Superior temporal gyrus (tissue), 1 donor: ENCODE results near the gene TMEM86A.
"Not testable (repeated sequence)": the region's sequence is repeated elsewhere in the genome, so short reads cannot be mapped to it uniquely, and the experiment has no call there.

Source experiments
- DNase-seq: peaks from one replicate; pipeline ENCODE4 v3.0.0-alpha.2; 2016; ENCODE audit errors: extremely low spot score

TMEM86A gene, protein sequence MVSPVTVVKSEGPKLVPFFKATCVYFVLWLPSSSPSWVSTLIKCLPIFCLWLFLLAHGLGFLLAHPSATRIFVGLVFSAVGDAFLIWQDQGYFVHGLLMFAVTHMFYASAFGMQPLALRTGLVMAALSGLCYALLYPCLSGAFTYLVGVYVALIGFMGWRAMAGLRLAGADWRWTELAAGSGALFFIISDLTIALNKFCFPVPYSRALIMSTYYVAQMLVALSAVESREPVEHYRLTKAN

DNA sequence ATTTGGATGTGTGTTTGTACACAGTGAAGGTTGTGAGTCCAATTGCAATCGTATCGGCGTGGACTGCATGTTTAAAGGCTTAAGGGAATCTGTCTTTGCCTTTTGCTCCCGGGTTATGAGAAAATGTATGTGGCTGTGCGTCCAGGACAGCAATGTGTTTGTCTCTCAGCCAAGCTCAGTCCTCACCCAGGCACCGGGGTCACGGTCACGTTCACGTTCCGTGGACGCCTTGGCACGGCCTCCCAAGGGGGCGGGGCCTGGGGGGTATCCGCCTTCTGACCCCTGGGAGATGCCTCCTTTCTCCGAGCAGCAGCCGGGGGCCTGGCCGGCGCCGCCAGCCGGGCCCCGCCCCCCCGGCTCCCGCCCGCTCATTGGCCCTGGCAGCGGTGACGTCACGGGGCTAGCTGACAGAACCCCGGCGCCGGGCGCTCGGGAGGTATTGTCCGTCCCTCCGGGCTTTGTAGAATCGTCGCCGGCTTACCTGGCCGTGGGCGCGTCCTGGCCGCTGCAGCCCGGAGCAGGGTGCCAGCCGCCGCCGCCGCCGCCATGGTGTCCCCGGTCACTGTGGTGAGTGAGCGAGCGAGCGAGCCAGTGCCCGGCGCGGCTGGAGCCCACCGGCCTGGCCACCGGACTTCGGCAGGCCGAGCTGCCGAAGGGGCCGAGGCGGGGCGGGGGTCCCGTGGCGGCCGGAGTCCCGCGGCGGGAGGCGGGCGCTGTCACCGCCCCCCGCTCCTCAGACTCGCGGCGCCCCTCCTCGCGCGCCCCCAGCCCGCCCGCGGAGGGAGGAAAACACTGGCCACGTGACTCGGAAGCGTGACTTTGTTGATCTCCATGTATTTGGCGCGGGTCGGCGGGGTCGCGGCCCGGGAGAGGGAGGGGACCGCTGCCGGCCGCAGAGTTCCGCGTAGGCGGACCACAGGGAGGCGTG is at the start of gene TMEM86A:
TSS of gene TMEM86A (plus strand) at position 439 of the 928 bp plus-strand sequence. CDS start at position 547, 108 bp downstream.
- DNase-seq = peak; percentile 84

DNA sequence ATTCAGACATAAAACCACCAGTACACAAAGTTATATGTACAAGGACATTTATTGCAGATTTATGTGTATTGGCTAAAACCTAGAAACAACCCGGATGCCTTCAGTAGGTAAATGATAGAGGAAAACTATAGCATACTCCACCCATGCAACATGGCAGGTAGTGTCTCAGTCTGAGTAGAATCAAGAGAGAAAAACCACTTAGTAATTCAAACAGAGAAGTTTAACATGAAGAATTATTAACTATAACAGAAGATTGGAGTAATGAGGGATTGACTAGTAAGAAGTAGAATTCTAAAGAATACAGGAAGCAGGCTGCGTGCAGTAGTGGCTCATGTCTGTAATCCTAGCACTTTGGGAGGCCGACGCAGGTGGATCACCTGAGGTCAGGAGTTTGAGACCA is 48.2 kb upstream of the TMEM86A start:
- DNase-seq = no peak

DNA sequence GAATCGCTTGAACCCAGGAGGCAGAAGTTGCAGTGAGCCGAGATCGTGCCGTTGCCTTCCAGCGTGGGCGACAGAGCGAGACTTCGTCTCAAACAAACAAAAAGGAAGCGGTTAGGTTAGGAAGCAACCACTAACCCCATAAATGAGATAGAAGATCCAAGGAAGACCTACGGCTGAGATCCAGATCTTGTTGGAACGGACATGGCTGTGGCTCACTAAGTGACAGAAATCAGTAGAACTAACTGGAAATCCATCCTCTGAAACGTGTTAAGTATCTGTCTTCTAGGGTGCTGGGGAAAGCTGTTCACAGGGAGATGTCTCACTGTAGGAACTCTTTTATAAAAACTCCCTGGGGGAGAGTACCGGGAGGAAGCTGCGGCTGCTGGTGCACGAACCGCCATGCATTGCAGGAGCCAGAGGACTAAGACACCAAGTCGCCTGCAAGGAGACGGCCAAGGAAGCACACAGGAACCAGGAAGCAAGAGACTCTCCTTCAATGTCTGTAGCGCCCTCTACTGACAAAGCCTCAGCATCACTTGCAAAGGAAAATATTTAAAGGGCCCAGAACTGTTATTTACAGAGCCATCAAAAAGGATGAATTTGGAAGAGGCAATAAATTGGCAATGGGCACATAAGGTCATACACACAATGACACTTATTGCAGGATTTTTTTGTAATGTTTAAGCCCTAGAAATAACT is 47.6 kb upstream of the TMEM86A start:
- no peak for DNase-seq

DNA sequence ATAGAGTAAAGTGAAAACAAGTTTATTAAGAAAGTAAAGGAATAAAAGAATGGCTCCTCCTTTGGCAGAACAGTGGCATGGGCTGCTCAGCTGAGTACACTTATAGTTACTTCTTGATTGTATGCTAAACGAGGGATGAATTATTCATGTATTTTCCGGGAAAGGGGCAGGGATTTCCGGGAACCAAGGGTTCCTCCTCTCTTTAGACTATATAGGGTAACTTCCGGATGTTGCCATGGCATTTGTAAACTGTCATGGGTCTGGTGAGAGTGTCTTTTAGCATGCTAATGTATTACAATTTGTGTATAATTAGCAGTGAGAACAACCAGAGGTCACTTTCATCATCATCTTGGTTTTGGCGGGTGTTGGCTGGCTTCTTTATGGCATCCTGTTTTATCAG is 40.9 kb upstream of the TMEM86A start:
- DNase-seq = no peak

DNA sequence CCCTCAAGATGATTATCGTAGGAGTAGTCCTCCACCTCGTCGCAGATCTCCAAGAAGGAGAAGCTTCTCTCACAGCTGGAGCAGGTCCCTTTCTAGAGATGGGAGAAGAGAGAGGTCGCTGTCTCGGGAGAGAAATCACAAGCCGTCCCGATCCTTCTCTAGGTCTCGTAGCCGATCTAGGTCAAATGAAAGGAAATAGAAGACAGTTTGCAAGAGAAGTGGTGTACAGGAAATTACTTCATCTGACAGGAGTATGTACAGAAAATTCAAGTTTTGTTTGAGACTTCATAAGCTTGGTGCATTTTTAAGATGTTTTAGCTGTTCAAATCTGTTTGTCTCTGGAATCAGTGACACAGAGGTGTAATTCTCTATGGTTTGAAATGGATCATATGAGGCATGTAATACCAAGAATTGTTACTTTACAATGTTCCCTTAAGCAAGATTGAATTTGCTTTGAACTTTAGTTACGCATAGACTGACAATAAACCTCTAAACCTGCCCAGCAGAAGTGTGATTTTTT is 33.2 kb upstream of the TMEM86A start:
- not testable (repeated sequence) for DNase-seq

DNA sequence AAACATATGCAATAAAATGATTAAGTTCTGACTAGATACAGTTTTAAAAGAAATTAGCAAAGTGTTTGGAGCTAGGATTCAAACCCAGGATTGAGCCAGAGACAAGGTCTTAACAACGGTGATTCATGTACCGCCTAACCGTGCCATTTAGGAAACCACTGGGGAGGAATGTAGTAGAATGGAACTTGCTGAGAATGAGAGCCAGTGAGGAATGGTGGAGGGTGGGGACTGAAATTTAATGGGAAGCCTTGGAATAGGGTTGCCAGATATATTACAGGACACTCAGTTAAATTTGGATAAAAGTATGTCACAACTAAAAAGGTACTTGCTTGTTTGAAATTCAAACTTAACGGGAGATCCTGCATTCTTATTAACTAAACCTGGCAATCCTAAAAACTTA is 30.4 kb upstream of the TMEM86A start:
- no peak for DNase-seq

DNA sequence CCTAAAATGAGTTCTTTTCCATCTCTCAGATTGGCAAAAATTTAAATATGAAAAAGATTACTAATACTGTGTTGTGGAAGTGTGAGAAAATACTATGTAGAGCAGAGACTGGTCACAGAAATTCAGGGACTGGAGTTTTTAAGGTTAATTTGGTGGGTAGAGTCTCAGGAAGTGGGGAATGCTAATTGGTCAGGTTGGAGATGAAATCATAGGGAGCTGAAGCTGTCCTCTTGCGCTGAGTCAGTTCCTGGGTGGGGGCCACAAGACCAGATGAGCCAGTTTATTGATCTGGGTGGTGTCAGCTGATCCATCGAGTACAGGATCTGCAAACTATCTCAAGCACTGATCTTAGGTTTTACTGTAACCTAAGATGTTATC is 29.4 kb upstream of the TMEM86A start:
- no peak for DNase-seq

DNA sequence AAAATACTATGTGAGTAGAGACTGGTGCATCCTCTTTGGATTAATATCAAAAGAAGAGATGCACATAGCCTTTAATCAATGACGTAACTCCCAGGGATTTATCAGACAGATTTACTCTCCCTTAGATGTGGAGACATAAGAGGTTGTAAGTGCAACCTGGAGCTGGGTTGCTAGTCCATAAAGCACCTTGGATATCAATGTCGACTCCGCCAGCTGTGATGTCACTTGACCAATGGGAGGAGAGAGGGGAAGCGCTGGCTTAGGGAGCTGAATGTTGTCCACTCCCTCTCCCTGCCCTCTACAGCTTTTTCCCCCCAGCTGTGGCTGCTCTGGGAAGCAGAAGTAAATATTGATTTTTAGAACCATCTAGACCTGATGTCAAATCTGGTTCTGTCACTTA is 28.9 kb upstream of the TMEM86A start:
- no peak for DNase-seq

DNA sequence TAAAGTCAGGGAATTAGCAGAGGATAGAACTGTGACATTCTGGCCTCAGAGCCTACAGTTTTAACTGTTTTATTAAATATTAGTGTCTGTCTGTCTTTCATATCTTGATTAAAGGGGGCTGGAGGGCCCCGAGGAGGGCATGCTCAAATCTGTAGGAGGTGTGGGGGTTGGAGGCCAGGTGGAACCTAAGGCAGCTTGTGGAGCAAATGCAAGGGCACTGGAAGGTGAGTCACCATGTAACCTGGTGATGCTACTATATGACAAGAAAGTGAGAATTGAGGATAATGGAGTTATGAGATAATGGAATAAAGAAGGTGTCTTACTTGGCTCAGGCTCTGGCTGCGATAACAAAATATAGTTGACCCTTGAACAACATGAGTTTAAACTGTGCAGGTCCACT is 27.3 kb upstream of the TMEM86A start:
- no peak for DNase-seq

DNA sequence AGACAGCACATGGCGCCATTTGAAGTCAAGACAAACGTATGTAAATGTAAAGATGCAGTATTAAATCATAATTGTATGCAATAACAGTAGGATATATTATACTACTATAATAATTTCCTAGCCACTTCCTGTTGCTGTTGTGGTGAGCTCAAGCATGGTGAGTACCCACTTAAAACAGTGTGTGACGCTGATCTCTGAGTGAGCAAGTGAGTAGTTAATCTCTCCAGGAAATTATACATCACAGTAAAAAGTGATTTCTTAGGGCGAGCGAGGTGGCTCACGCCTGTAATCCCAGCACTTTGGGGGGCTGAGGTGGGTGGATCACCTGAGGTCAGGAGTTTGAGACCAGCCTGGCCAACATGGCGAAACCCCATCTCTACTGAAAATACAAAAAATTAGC is 26.4 kb upstream of the TMEM86A start:
- DNase-seq = not testable (repeated sequence)

DNA sequence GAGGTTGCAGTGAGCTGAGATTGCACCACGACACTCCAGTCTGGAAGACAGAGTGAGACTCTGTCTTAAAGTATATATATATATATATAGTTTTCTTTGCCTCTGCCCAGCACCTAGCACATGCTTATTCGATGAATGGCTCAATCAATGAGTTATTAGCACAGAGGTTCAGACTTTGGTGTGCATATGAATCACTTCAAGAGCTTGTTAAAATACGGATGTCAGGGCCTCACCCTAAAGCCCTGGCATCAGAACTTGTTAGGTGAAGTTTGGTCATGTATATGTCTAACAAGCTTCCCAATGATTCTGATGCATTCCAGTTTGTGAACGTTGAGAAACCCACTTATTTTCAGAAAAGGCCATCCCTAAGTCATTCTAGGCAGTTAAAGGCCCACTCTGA is 21.8 kb upstream of the TMEM86A start:
- DNase-seq = no peak

DNA sequence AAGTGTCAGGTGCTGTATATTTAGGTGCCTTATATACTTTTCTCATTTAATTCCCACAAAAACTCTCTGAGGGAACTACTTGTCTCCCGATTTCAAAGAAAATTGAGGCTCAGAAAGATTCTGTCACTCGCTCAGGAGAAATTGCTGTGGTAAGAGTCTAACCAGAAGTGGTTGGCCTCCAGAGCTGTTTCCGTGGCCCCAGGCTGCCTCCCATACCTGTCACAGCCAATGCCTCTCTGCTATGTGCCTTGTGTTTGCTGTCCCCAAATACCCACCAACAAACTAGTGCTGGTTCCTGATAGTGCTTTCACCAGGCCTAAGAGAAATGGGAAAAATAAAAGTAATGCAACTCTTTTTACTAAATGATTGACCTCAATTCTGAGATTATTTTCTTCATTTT is 21.0 kb upstream of the TMEM86A start:
- no peak for DNase-seq

DNA sequence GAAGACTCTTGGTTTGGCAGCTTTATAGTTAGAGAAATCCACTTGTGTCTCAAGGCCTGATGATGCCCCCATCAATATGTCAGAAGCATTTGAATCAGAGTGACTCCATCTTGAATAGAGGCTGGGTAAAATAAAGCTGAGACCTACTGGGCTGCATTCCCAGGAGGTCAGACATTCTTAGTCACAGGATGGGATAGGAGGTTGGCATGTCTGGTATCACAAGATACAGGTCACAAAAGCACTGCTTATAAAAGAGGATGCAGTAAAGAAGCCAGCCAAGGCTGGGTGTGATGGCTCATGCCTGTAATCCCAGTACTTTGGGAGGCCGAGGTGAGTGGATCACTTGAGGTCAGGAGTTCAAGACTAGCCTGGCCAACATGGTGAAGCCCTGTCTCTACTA is 16.6 kb upstream of the TMEM86A start:
- not testable (repeated sequence) for DNase-seq

DNA sequence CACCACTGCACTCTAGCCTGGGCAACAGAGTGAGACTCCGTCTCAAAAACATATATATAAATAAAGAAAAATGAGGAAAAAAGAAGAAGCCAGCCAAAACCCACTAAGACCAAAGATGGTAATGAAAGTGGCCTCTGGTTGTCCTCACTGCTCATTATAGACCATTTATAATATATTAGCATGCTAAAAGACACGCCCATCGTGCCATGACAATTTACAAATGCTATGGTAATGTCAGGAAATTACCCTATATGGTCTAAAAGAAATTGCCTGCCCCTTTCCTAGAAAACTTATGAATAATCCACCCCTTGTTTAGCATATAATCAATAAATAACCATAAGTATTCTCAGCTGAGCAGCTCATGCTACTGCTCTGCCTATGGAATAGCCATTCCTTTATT is 16.1 kb upstream of the TMEM86A start:
- DNase-seq = no peak

DNA sequence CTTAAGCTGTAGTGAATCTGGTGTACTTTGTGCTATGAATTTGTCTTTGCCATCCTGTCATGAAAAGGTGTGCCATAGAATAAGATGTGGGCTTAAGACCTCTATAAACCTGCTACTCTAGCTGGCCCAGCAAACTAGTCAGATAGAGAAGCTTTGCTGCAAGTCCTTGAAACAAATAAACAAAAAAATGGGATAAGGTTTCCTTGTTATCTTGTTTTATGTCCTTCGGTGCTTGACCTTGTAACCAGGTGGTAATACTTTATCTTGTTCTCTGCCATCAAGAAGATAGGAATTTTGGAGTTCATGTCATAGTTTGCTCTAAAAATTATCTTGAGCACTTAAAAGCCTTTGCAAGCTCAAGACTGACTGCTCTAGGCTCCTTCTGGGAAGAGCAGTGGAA is 14.3 kb upstream of the TMEM86A start:
- DNase-seq = no peak

DNA sequence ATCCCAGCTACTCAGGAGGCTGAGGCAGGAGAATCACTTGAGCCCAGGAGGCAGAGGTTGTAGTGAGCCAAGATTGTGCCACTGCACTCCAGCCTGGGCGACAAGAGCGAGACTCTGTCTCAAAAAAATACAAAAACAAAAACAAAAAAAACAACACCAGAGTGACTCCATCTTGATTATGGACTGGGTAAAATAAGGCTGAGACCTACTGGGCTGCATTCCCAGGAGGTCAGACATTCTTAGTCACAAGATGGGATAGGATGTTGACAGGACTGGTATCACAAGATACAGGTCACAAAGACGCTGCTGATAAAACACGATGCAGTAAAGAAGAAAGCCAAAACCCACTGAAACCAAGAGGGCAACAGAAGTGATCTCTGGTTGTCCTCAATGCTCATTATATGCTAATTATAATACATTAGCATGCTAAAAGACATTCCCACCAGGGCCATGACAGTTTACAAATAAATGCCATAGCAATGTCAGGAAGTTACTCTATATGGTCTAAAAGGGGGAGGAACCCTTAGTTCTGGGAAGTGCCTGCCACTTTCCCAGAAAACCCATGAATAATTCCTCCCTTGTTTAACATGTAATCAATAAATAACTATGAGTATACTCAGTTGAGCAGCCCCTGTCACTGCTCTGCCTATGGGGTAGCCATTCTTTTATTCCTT is 7.0 kb upstream of the TMEM86A start:
- not testable (repeated sequence) for DNase-seq

DNA sequence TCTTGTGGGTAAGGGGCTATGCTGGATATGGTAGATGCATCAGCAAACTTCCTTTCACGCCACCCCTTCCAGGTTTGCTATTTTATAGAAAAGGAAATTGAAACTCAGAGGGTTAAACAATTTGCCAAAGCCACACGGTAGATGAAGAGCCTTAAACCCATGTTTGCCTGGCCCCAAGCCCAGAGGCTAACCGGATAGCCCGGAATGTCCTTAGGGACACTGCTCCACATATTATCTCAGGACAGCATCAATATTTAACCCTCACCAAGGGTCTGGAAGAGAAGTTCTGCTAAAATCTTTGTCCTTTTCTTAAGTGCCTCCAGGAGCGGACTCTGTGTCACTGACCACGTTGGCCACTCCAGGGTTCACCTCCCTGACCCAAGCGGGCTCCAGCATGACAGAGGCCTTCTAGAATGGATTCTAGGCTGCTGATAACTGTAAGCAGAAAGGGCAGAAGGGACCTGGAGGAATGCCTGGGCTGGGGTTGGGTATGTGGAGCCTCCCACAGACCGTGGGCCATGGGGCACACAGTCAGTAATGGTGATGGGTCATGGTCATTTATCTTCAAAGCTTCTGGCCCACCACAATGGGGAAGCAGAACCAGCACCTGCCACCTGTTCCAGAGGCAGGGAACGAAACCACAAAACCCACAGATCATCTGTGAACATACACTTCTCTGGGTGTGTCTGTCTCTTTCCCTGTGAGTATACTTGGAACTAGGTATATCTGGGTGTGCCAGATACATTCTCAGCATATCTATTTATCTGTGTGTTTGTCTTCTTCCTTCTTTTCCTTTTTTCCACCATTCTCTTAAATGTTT is 5.4 kb upstream of the TMEM86A start:
- no peak for DNase-seq

DNA sequence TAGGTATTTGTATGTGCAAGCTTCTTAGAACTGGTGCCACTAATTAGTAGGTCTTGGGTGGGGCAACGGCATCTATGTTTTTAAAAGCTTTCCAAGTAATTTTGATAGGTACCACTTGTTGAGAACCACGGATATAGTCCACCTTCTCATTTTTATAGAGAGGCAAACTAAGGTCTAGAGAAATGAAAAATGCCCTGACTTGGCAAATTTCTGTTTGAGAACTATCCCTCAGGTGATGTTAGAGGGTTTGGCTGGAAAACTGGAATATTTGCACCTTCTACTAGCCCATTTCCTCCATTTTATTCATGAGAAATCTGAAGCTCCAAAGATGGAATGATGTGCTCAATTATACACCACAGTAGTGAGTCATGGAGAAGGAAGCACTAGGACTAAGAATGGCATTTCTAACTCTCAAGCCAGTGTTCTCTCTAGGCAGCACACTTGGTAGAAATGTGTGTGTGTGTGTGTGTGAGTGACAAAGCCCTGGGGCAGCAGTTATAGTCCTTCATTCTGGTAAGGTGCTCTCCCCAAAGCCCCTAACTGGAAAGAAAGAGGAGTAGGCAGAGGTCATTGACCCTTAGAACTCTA is 1.8 kb upstream of the TMEM86A start:
- no peak for DNase-seq

DNA sequence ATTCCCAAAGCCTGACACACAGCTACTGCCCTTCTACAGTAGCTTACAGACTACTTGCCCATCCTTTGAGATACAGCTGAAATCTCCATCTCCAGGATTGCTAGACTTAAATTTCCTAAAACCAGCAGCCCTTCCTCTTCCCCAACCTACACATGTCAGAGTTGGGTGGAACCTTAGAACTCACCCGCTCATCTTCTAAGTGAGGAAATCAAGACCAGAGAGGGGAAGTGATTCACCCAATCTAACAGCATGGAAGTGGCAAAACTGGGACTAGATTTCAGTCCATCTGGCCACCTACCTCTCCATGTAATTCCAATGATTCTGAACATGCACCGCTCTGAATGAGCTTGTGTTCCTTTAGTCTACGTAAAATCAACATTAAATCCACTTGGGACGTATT is 1.0 kb upstream of the TMEM86A start:
- DNase-seq = no peak

DNA sequence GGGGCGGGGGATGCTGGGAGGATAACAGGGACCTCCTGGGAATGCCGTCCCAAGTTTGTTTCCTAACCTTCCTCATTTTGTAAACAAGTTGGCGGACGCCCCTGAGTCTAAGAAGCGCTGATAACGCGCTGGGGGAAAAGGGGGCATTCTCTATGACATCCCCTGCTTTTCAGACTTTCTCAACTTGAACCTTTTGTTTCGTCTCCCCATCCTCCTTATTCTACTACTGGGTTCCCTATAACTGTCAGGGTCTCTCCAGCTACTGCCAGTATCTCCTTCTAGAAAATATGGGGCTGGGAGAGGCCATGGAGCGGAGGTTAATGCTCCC is 654 bp downstream of the TMEM86A start:
- no peak for DNase-seq

DNA sequence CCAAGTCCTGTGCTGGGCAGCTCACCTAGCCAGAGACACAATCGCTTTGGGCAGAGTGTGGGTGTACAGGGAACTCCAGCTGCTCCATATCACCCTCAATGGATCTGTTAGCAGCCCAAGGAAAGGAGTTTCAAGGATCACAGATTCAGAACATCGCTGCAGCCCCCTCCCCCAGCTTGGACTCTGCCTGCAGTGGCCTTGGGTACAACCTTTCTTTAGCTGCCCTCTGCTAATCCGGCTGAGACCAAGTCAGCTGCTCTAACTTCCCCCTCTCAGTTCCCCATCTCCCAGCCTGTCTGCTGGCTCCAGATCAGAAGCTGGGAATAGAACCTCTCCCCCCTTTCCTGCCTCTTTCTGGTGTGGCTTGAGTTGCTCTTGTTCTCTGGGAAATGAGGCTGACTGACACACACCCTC is 1.3 kb downstream of the TMEM86A start:
- DNase-seq = peak; percentile 36
